Activated naive CD4-positive, alpha-beta T cell treated with anti-CD3 and anti-CD28 coated beads, Interleukin-2, amount 10 ng/mL, durations not matched to agents 7 days and 5 days (primary cell): ENCODE measurements around the gene PATZ1.
"Not testable (repeated sequence)": the region's sequence is repeated elsewhere in the genome, so short reads cannot be mapped to it uniquely, and the experiment has no call there.

Experiments
- CTCF ChIA-PET: fragments of 350-600 bp; sonication (Branson Sonifier 250); formaldehyde crosslinking; loops from one replicate; lab custom pipeline; 2021; ENCODE audit warnings: antibody characterized with exemption; lab: Charles Lee
- DNase-seq: peaks from one replicate; pipeline ENCODE4 v3.0.0-alpha.2; 2020
- H3K27ac Mint-ChIP-seq: one replicate; pipeline ENCODE4 v1.8.0; 2021; ENCODE audit warnings: mild to moderate bottlenecking, moderate library complexity, mixed read lengths
- H3K27me3 Mint-ChIP-seq: one replicate; pipeline ENCODE4 v1.8.0; 2021; ENCODE audit warnings: mild to moderate bottlenecking, mixed read lengths
- H3K36me3 Mint-ChIP-seq: one replicate; pipeline ENCODE4 v1.8.0; 2021; ENCODE audit warnings: mixed read lengths
- H3K4me1 Mint-ChIP-seq: one replicate; pipeline ENCODE4 v1.8.0; 2021; ENCODE audit warnings: mixed read lengths
- H3K4me3 Mint-ChIP-seq: one replicate; pipeline ENCODE4 v1.8.0; 2021; ENCODE audit warnings: mild to moderate bottlenecking, moderate library complexity, mixed read lengths
- H3K9me3 Mint-ChIP-seq: one replicate; pipeline ENCODE4 v1.8.0; 2021; ENCODE audit warnings: mixed read lengths

The PATZ1 gene, protein sequence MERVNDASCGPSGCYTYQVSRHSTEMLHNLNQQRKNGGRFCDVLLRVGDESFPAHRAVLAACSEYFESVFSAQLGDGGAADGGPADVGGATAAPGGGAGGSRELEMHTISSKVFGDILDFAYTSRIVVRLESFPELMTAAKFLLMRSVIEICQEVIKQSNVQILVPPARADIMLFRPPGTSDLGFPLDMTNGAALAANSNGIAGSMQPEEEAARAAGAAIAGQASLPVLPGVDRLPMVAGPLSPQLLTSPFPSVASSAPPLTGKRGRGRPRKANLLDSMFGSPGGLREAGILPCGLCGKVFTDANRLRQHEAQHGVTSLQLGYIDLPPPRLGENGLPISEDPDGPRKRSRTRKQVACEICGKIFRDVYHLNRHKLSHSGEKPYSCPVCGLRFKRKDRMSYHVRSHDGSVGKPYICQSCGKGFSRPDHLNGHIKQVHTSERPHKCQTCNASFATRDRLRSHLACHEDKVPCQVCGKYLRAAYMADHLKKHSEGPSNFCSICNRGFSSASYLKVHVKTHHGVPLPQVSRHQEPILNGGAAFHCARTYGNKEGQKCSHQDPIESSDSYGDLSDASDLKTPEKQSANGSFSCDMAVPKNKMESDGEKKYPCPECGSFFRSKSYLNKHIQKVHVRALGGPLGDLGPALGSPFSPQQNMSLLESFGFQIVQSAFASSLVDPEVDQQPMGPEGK

DNA sequence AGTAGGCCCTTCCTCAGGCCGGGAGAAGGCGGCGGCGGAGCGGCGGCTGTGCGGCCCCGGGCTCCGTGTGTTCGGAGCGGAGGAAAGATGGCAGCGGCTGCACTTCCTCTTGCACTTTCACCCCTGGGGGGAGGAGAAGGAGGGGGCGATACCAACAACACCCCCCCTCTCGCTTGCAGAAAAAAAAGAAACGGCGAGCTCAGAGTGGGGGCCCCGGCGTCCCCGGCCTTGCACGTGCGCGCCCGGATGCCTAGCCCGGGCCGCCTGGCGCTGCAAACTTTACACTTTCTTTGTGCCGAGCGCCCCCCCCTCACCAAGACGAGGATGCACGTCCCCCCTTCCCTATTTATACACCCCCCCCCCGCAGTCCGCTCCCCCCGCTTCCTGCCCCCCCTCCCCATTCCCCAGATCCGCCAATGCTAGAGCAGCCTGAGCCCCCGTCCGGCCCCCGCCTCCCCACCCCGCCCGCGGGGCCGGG, at the start of gene PATZ1:
PATZ1 (minus strand) TSS at position 92 of the 478 bp plus-strand sequence. CDS start 744 bp downstream, outside the sequence.
- Mint-ChIP-seq H3K4me3 (peak within 1 kb of the TSS; percentile 84), H3K36me3 (peaks cover 40% of the 10 kb centered on the region), H3K4me1 (peaks cover 45% of the 10 kb centered on the region), H3K27ac (peak within 1 kb of the TSS; percentile 91), H3K27me3 (peaks cover 10% of the 10 kb centered on the region), H3K9me3 (no peaks in the 10 kb centered on the region)
- CTCF ChIA-PET, result interaction anchor here (0.8 kb wide), 1 partner anchor 146 kb away, joined by 3 read pairs; no protein-coding TSS in a partner anchor
- DNase-seq, result peak; percentile 89

DNA sequence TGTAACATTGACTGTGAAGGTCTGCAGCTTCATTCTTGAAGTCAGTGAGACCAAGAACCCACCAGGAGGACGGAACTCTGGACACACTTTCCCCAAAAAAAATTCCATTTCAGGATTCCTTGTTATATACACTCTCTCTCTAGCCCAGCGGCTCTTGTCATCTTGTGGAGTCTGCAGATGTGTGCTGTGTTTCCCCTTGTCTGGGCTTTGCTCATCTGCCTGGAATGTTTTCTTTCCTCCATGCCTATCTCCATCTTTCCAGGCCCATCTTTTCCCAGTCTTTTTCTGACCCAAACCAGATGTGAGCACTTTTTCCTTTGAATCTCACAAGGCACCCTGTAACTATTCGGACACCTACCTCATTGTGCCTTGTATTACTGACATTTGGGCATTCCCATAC, 48.2 kb upstream of the PATZ1 start:
- H3K4me3 Mint-ChIP-seq, result no peak overlapping the region
- H3K27ac Mint-ChIP-seq, result no peak overlapping the region
- CTCF ChIA-PET, result no interaction called here

DNA sequence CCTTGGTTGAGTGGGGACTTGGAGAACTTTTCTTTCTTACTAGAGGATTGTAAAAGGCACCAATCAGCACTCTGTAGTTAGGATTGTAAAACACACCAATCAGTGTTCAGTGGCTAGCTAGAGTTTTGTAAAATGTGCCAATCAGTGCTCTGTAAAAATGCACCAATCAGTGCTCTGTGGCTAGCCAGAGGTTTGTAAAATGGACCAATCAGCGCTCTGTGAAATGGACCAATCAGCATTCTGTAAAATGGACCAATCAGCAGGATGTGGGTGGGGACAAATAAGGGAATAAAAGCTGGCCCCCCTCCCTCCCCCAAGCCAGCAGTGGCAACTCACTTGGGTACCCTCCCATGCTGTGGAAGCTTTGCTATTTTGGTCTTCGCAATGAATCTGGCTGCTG, 47.7 kb upstream of the PATZ1 start:
- Mint-ChIP-seq H3K4me1 (peaks cover 2% of the 10 kb centered on the region), H3K36me3 (no peaks in the 10 kb centered on the region), H3K27me3 (peaks cover 21% of the 10 kb centered on the region), H3K4me3 (no peak overlapping the region), H3K27ac (no peak overlapping the region), H3K9me3 (peaks cover 4% of the 10 kb centered on the region)
- no peak for DNase-seq
- CTCF ChIA-PET, result no interaction called here

More for the DNA sequence above, 48.2 kb upstream of the PATZ1 start:
- Mint-ChIP-seq H3K4me1 (peaks cover 2% of the 10 kb centered on the region), H3K36me3 (no peaks in the 10 kb centered on the region), H3K27me3 (peaks cover 18% of the 10 kb centered on the region), H3K9me3 (peaks cover 4% of the 10 kb centered on the region)
- no peak for DNase-seq

DNA sequence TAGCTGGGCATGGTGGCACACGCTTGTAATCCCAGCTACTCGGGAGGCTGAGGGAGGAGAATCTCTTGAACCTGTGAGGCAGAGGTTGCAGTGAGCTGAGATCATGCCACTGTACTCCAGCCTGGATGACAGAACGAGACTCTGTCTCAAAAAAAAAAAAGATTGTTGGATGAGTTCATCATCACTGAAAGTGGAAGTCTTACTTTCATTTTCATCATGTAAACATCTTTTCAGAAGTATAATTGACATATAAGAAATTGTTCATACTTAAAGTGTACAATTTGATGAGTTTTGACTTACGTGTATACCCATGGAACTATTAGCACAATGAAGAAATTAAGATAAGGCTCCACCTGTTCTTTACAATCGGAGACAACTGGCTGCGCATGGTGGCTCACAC, 32.5 kb upstream of the PATZ1 start:
- H3K36me3 Mint-ChIP-seq, H3K4me3 Mint-ChIP-seq, DNase-seq, H3K4me1 Mint-ChIP-seq, H3K27me3 Mint-ChIP-seq, H3K27ac Mint-ChIP-seq, CTCF ChIA-PET, H3K9me3 Mint-ChIP-seq: not testable (repeated sequence)

DNA sequence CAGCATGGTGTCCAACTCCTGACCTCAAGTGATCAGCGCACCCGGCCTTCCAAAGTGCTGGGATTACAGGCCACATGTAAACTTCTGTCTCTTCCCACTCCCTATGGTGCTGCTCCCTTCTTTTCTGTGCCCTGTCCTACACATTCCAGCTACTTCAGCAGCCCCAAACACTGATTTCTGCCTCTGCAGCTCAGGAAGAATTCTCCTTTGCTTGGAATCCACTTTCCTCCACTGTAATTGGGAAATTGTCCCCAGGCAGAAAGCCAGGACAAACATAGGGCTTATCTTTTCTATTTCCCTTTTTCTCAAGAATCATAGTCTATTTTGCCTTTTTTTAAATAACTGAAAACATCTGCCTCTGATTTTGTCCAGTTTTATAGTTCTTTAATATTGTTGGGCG, 32.0 kb upstream of the PATZ1 start:
- Mint-ChIP-seq H3K27ac (no peak overlapping the region), H3K4me1 (peaks cover 8% of the 10 kb centered on the region), H3K4me3 (no peak overlapping the region), H3K36me3 (no peaks in the 10 kb centered on the region), H3K27me3 (no peaks in the 10 kb centered on the region), H3K9me3 (no peaks in the 10 kb centered on the region)
- no peak for DNase-seq
- CTCF ChIA-PET, result no interaction called here

DNA sequence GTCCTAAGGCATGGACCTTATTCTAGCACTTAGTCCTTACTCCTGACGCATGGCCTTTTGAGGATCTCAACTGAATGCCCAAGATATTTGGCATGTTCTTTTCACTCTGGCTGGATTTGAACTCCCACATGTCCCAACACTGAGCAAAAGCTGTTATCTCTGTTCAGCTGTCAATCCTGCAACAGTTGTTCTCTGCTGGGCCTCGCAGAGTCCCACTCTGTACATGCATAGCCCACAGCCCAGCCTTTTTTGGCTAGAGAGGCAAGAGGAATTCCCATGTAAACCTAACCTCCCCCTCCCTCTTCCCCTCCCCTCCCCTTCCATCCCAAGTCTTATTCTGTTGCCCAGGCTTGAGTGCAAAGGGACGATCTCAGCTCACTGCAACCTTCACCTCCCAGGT, 31.5 kb upstream of the PATZ1 start:
- CTCF ChIA-PET, result no interaction called here
- Mint-ChIP-seq H3K4me3 (no peak overlapping the region), H3K4me1 (peaks cover 8% of the 10 kb centered on the region), H3K9me3 (no peaks in the 10 kb centered on the region), H3K36me3 (no peaks in the 10 kb centered on the region), H3K27ac (no peak overlapping the region), H3K27me3 (no peaks in the 10 kb centered on the region)
- DNase-seq, result no peak

DNA sequence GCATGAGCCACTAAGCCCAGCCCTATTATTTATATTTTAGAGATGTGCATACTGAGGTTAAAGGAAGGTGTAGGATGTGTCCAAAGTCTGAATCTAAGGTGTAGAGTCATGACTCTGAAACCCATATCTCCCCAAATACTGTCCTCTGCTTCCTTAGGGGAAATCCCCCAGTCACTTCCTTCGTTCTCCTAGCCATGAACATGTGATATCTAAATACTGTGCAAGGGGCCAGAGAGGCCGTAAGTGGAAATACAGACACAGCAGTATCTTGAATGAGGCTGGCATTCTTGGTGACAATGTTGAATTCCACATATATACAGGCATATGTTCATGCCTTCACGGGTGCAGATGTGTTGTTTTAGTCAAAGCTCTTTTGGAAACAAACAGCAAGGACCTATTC, 21.3 kb upstream of the PATZ1 start:
- no peak overlapping the region for H3K4me3 Mint-ChIP-seq
- no peaks in the 10 kb centered on the region for H3K9me3 Mint-ChIP-seq
- CTCF ChIA-PET, result no interaction called here
- peaks cover 3% of the 10 kb centered on the region for H3K4me1 Mint-ChIP-seq
- H3K36me3 Mint-ChIP-seq, result no peaks in the 10 kb centered on the region
- no peak overlapping the region for H3K27ac Mint-ChIP-seq
- peaks cover 5% of the 10 kb centered on the region for H3K27me3 Mint-ChIP-seq
- DNase-seq, result no peak

DNA sequence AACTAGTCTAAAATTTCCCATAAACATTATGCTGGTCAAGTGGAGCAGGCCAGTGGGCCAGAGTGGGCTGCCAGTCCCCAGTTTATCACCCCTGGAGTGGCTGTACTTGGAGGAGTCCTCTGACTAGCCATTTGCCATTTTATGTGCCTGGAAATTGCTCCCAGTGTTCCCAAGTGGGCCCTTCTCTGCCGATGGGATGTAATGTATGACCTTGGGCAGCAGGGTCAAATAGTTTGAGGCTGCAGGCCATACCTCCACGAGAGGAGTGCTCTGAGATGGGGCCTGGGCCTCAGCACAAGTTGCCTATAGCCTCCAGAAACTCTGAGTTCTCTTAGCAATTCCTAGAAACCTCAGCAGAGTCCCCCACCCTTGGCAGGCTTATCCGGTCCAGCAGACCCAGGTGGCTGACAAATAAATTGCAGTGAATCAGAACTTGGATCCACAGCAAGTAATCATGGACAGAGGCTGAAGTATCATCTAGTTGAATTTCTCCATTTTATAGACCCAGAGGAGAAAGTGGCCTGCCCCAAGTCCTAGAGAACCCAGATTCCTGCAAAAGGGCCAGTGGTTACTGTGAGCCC, 17.8 kb upstream of the PATZ1 start:
- CTCF ChIA-PET, result no interaction called here
- no peaks in the 10 kb centered on the region for H3K36me3 Mint-ChIP-seq
- H3K9me3 Mint-ChIP-seq, result no peaks in the 10 kb centered on the region
- DNase-seq, result no peak
- H3K4me3 Mint-ChIP-seq, result no peak overlapping the region
- H3K27ac Mint-ChIP-seq, result no peak overlapping the region
- peaks cover 16% of the 10 kb centered on the region for H3K27me3 Mint-ChIP-seq
- peaks cover 3% of the 10 kb centered on the region for H3K4me1 Mint-ChIP-seq

DNA sequence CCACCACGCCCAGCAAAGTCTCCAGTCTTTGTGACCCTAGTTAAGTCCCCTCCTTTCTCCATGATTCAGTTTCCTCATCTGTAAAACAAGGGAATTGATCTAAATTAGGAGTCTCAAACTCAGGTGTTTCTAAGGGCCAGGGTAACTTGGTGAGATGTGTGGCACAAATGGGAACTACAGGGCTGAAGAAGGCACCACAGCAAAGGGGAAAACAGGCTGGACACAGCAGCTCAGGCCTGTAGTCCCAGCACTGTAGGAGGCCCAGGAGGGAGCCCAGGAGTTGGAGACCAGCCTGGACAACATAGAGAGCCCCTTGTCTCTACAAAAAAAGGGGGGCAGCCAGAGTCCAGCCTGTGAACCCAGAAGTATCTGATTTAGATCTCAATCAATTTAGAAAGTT, 15.6 kb upstream of the PATZ1 start:
- no peak overlapping the region for H3K4me3 Mint-ChIP-seq
- no peaks in the 10 kb centered on the region for H3K36me3 Mint-ChIP-seq
- CTCF ChIA-PET, result no interaction called here
- no peak for DNase-seq
- no peaks in the 10 kb centered on the region for H3K4me1 Mint-ChIP-seq
- H3K27me3 Mint-ChIP-seq, result peaks cover 28% of the 10 kb centered on the region
- H3K9me3 Mint-ChIP-seq, result no peaks in the 10 kb centered on the region
- H3K27ac Mint-ChIP-seq, result no peak overlapping the region

DNA sequence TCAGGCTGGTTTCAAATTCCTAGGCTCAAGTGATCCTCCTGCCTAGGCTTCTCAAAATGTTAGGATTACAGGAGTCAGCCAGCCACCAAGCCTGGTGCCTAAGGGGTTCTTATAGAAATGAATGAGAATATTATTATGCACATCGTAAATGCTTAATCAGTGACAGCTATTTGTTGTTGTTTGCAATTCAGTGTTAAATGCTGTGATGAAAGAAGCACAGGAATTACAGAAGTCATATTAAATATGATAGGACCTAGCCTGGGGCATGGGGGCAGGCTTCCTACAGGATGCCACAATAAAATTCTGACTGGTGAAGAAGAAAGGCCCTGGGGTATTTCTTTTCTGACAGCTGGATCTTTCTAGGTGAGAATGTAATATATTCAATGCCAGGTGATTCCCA, 13.9 kb upstream of the PATZ1 start:
- Mint-ChIP-seq H3K36me3 (no peaks in the 10 kb centered on the region), H3K4me1 (no peaks in the 10 kb centered on the region), H3K27ac (no peak overlapping the region), H3K9me3 (no peaks in the 10 kb centered on the region), H3K27me3 (peaks cover 30% of the 10 kb centered on the region), H3K4me3 (no peak overlapping the region)
- CTCF ChIA-PET, result no interaction called here
- DNase-seq, result no peak

DNA sequence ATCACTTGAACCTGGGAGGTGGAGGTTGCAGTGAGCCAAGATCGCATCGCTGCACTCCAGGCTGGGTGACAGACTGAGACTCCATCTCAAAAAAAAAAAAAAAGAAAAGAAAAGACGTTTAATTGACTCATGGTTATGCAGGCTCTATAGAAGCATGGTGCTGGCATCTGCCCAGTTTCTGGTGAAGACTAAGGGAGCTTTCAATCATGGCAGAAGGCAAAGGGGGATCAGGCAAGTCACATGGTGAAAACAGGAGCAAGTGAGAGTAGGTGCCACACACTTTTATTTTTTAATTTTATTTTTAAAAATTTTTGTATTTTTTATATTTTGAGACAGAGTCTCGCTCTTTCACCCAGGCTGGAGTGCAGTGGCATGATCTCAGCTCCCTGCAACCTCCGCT, 8.4 kb upstream of the PATZ1 start:
- no peak for DNase-seq
- no peaks in the 10 kb centered on the region for H3K36me3 Mint-ChIP-seq
- no peaks in the 10 kb centered on the region for H3K4me1 Mint-ChIP-seq
- peaks cover 41% of the 10 kb centered on the region for H3K27me3 Mint-ChIP-seq
- H3K27ac Mint-ChIP-seq, result no peak overlapping the region
- CTCF ChIA-PET, result no interaction called here
- H3K9me3 Mint-ChIP-seq, result no peaks in the 10 kb centered on the region
- no peak overlapping the region for H3K4me3 Mint-ChIP-seq

DNA sequence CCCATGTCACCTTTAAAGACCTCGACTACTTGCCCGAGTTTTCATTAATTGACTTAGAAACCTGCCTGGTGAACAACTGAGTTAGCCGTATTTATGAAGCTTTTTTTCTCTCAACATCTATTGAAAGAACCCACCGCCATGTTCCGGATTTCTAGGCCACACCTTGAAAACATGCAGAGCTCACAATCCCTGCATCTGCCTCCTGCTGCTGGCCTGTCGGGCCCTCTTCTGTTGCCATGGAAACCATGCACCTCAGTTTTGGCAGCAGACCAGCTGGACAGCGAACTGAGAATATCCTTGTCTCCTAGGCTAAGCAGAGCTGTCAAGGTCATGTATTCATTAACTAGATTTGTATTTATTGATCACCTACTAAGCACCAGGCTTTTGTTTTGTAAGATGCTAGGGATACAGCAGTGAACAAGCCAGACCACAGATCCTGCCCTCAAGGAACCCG, 4.3 kb upstream of the PATZ1 start:
- Mint-ChIP-seq H3K9me3 (no peaks in the 10 kb centered on the region), H3K4me1 (peaks cover 8% of the 10 kb centered on the region), H3K27ac (no peak overlapping the region), H3K36me3 (peaks cover 4% of the 10 kb centered on the region), H3K27me3 (peaks cover 28% of the 10 kb centered on the region), H3K4me3 (no peak overlapping the region)
- DNase-seq, result no peak
- CTCF ChIA-PET, result interaction anchor here (0.7 kb wide), 1 partner anchor 81 kb away, joined by 4 read pairs; no protein-coding TSS in a partner anchor

DNA sequence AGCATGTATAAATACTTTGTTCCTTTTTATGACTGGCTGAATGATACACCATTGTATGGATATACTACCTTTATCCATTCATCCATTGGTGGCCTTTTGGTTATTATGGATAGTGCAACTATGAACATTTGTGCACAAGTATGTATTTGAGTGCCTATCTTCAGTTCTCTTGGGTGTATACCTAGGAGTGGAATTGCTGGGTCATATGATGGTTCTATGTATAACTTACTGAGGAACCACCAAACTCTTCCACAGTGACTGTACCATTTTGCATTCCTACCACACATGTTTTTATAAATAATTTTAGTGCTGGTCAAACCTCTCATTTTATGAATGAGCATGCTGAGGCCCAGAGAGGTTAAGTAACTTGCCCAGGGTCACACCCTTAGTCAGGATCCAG, 3.8 kb upstream of the PATZ1 start:
- no peaks in the 10 kb centered on the region for H3K9me3 Mint-ChIP-seq
- peaks cover 8% of the 10 kb centered on the region for H3K4me1 Mint-ChIP-seq
- peaks cover 6% of the 10 kb centered on the region for H3K36me3 Mint-ChIP-seq
- no peak overlapping the region for H3K27ac Mint-ChIP-seq
- CTCF ChIA-PET, result no interaction called here
- H3K4me3 Mint-ChIP-seq, result no peak overlapping the region
- DNase-seq, result no peak
- peaks cover 28% of the 10 kb centered on the region for H3K27me3 Mint-ChIP-seq

DNA sequence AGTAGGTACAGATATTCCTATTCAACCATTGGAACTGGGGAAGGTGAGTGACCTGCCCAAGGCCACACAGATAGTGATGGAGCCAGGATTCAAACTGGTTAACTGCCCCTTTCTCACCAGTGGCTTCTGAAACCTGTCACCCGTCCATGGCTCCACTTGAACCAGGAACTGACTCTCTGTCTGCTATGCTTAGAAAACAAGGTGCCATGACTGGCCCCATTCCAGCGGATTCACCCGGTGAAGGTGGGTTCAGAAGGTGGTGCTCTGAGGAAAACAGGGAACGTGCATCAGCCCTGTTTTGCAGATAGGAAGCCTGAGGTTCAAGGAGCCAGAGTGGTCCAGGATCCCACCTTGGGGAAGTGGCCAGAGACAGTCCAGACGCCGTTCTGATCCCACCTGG, 2.6 kb upstream of the PATZ1 start:
- no peak for DNase-seq
- H3K4me1 Mint-ChIP-seq, result peaks cover 20% of the 10 kb centered on the region
- H3K36me3 Mint-ChIP-seq, result peaks cover 17% of the 10 kb centered on the region
- H3K27me3 Mint-ChIP-seq, result peaks cover 28% of the 10 kb centered on the region
- no peak overlapping the region for H3K4me3 Mint-ChIP-seq
- no peaks in the 10 kb centered on the region for H3K9me3 Mint-ChIP-seq
- CTCF ChIA-PET, result no interaction called here
- H3K27ac Mint-ChIP-seq, result no peak overlapping the region
